ENCODE results near the gene ARFIP1.
"Not testable (repeated sequence)": the region's sequence is repeated elsewhere in the genome, so short reads cannot be mapped to it uniquely, and the experiment has no call there.

ARFIP1 gene

GRCh38 chr4:152785639-152786615 lies 6.2 kb downstream of the ARFIP1 start:
- no peak for DNase-seq

- DNase-seq: no peak
These were observed 6.9 kb downstream of the ARFIP1 start for GRCh38 chr4:152786627-152787026.

GRCh38 chr4:152795891-152796290 lies 16.1 kb downstream of the ARFIP1 start:
- no peak for DNase-seq

GRCh38 chr4:152803541-152803940 lies 23.8 kb downstream of the ARFIP1 start:
- no peak for DNase-seq

- DNase-seq: no peak
These were observed 25.4 kb downstream of the ARFIP1 start for GRCh38 chr4:152805071-152805650.

GRCh38 chr4:152805818-152806217 lies 26.1 kb downstream of the ARFIP1 start:
- no peak for DNase-seq

GRCh38 chr4:152806501-152807125 lies 26.9 kb downstream of the ARFIP1 start:
- no peak for DNase-seq

GRCh38 chr4:152807294-152807829 lies 27.6 kb downstream of the ARFIP1 start:
- DNase-seq: no peak

GRCh38 chr4:152808670-152809069 lies 28.9 kb downstream of the ARFIP1 start:
- DNase-seq: no peak

- no peak for DNase-seq
These were observed 31.0 kb downstream of the ARFIP1 start for GRCh38 chr4:152810715-152811287.

- no peak for DNase-seq
These were observed 35.3 kb downstream of the ARFIP1 start for GRCh38 chr4:152815078-152815477.

GRCh38 chr4:152817331-152817730 lies 37.6 kb downstream of the ARFIP1 start:
- no peak for DNase-seq

GRCh38 chr4:152819026-152819645 lies 39.4 kb downstream of the ARFIP1 start:
- no peak for DNase-seq

- no peak for DNase-seq
These were observed 40.3 kb downstream of the ARFIP1 start for GRCh38 chr4:152820073-152820472.

- no peak for DNase-seq
These were observed 42.6 kb downstream of the ARFIP1 start for GRCh38 chr4:152822323-152822722.

- no peak for DNase-seq
These were observed 44.8 kb downstream of the ARFIP1 start for GRCh38 chr4:152824561-152824960.

GRCh38 chr4:152825336-152825735 lies 45.6 kb downstream of the ARFIP1 start:
- no peak for DNase-seq

GRCh38 chr4:152828122-152828521 lies 48.4 kb downstream of the ARFIP1 start:
- DNase-seq: no peak

- no peak for DNase-seq
These were observed 51.7 kb downstream of the ARFIP1 start for GRCh38 chr4:152831416-152831815.

GRCh38 chr4:152836936-152837335 lies 57.2 kb downstream of the ARFIP1 start:
- DNase-seq: no peak

- not testable (repeated sequence) for DNase-seq
These were observed 60.0 kb downstream of the ARFIP1 start for GRCh38 chr4:152839729-152840128.

GRCh38 chr4:152843481-152844090 lies 63.8 kb downstream of the ARFIP1 start:
- no peak for DNase-seq
